ENCODE measurements around the gene KRT77.

Gene KRT77

GRCh38 chr12:52692254-52692653 lies 11.1 kb downstream of the KRT77 start:
- Histone ChIP-seq H3K9ac (ENCODE audit: insufficient read length) (no peak overlapping the region), H3K4me3 (no peak overlapping the region), H3K27ac (no peak overlapping the region), H3K36me3 (ENCODE audit: insufficient read depth, low read length) (no peaks in the 10 kb centered on the region), H3K9me3 (ENCODE audit: low read depth, low read length) (no peaks in the 10 kb centered on the region)
- TF ChIP-seq FOXP2 (optimal IDR thresholded peaks at IDR 0.05; ENCODE audit: control extremely low read depth, extremely low read length, insufficient read depth), result no peak
- TF ChIP-seq EZH2 (IDR thresholded peaks at IDR 0.05), result no peak
- no peak for TF ChIP-seq POLR2AphosphoS5 (IDR thresholded peaks at IDR 0.05; ENCODE audit: borderline replicate concordance, low read depth, low read length)
- no peak for DNase-seq (ENCODE audit: low read depth, low spot score)

GRCh38 chr12:52691841-52692150 lies 11.5 kb downstream of the KRT77 start:
- TF ChIP-seq FOXP2 (optimal IDR thresholded peaks at IDR 0.05; ENCODE audit: control extremely low read depth, extremely low read length, insufficient read depth) (no peak), EZH2 (IDR thresholded peaks at IDR 0.05) (no peak), POLR2AphosphoS5 (IDR thresholded peaks at IDR 0.05; ENCODE audit: borderline replicate concordance, low read depth, low read length) (no peak)

GRCh38 chr12:52691076-52691840 lies 12.1 kb downstream of the KRT77 start:
- Histone ChIP-seq H3K36me3 (ENCODE audit: insufficient read depth, low read length) (no peaks in the 10 kb centered on the region), H3K27ac (no peak overlapping the region), H3K4me3 (no peak overlapping the region), H3K9me3 (ENCODE audit: low read depth, low read length) (no peaks in the 10 kb centered on the region), H3K9ac (ENCODE audit: insufficient read length) (no peak overlapping the region)
- no peak for DNase-seq (ENCODE audit: low read depth, low spot score)
- TF ChIP-seq FOXP2 (optimal IDR thresholded peaks at IDR 0.05; ENCODE audit: control extremely low read depth, extremely low read length, insufficient read depth) (no peak), EZH2 (IDR thresholded peaks at IDR 0.05) (peak; percentile 49)

More at GRCh38 chr12:52691841-52692150, 11.5 kb downstream of the KRT77 start:
- no peak overlapping the region for H3K9ac ChIP-seq (ENCODE audit: insufficient read length)
- DNase-seq (ENCODE audit: low read depth, low spot score), result no peak
- no peak overlapping the region for H3K4me3 ChIP-seq
- no peaks in the 10 kb centered on the region for H3K9me3 ChIP-seq (ENCODE audit: low read depth, low read length)
- no peak overlapping the region for H3K27ac ChIP-seq
- H3K36me3 ChIP-seq (ENCODE audit: insufficient read depth, low read length), result no peaks in the 10 kb centered on the region

- Histone ChIP-seq H3K4me3 (no peak overlapping the region), H3K9me3 (ENCODE audit: low read depth, low read length) (no peaks in the 10 kb centered on the region), H3K9ac (ENCODE audit: insufficient read length) (no peak overlapping the region), H3K27ac (no peak overlapping the region), H3K36me3 (ENCODE audit: insufficient read depth, low read length) (no peaks in the 10 kb centered on the region)
- DNase-seq (ENCODE audit: low read depth, low spot score), result no peak
- TF ChIP-seq POLR2AphosphoS5 (IDR thresholded peaks at IDR 0.05; ENCODE audit: borderline replicate concordance, low read depth, low read length) (no peak), FOXP2 (optimal IDR thresholded peaks at IDR 0.05; ENCODE audit: control extremely low read depth, extremely low read length, insufficient read depth) (no peak), EZH2 (IDR thresholded peaks at IDR 0.05) (no peak)
These were observed 12.8 kb downstream of the KRT77 start for GRCh38 chr12:52690351-52691075.

- Histone ChIP-seq H3K27ac (no peak overlapping the region), H3K4me3 (no peak overlapping the region), H3K9ac (ENCODE audit: insufficient read length) (no peak overlapping the region), H3K36me3 (ENCODE audit: insufficient read depth, low read length) (no peaks in the 10 kb centered on the region), H3K9me3 (ENCODE audit: low read depth, low read length) (no peaks in the 10 kb centered on the region)
- TF ChIP-seq POLR2AphosphoS5 (IDR thresholded peaks at IDR 0.05; ENCODE audit: borderline replicate concordance, low read depth, low read length) (no peak), EZH2 (IDR thresholded peaks at IDR 0.05) (no peak), FOXP2 (optimal IDR thresholded peaks at IDR 0.05; ENCODE audit: control extremely low read depth, extremely low read length, insufficient read depth) (no peak)
- no peak for DNase-seq (ENCODE audit: low read depth, low spot score)
These were observed 13.4 kb downstream of the KRT77 start for GRCh38 chr12:52689936-52690335.

- DNase-seq (ENCODE audit: low read depth, low spot score), result no peak
- TF ChIP-seq POLR2AphosphoS5 (IDR thresholded peaks at IDR 0.05; ENCODE audit: borderline replicate concordance, low read depth, low read length) (no peak), EZH2 (IDR thresholded peaks at IDR 0.05) (no peak), FOXP2 (optimal IDR thresholded peaks at IDR 0.05; ENCODE audit: control extremely low read depth, extremely low read length, insufficient read depth) (no peak)
- Histone ChIP-seq H3K9ac (ENCODE audit: insufficient read length) (no peak overlapping the region), H3K4me3 (no peak overlapping the region), H3K9me3 (ENCODE audit: low read depth, low read length) (no peaks in the 10 kb centered on the region), H3K36me3 (ENCODE audit: insufficient read depth, low read length) (no peaks in the 10 kb centered on the region), H3K27ac (no peak overlapping the region)
These were observed 14.1 kb downstream of the KRT77 start for GRCh38 chr12:52689239-52689638.

- H3K9ac ChIP-seq (ENCODE audit: insufficient read length), result no peak overlapping the region
- H3K4me3 ChIP-seq, result no peak overlapping the region
- TF ChIP-seq FOXP2 (optimal IDR thresholded peaks at IDR 0.05; ENCODE audit: control extremely low read depth, extremely low read length, insufficient read depth) (no peak), POLR2AphosphoS5 (IDR thresholded peaks at IDR 0.05; ENCODE audit: borderline replicate concordance, low read depth, low read length) (no peak), EZH2 (IDR thresholded peaks at IDR 0.05) (no peak)
- DNase-seq (ENCODE audit: low read depth, low spot score), result no peak
- no peak overlapping the region for H3K27ac ChIP-seq
- H3K9me3 ChIP-seq (ENCODE audit: low read depth, low read length), result no peaks in the 10 kb centered on the region
- H3K36me3 ChIP-seq (ENCODE audit: insufficient read depth, low read length), result no peaks in the 10 kb centered on the region
These were observed 14.8 kb downstream of the KRT77 start for GRCh38 chr12:52688481-52688880.

- no peak overlapping the region for H3K9ac ChIP-seq (ENCODE audit: insufficient read length)
- no peak overlapping the region for H3K4me3 ChIP-seq
- no peak for TF ChIP-seq FOXP2 (optimal IDR thresholded peaks at IDR 0.05; ENCODE audit: control extremely low read depth, extremely low read length, insufficient read depth)
- TF ChIP-seq EZH2 (IDR thresholded peaks at IDR 0.05), result no peak
- H3K9me3 ChIP-seq (ENCODE audit: low read depth, low read length), result no peaks in the 10 kb centered on the region
- H3K36me3 ChIP-seq (ENCODE audit: insufficient read depth, low read length), result no peaks in the 10 kb centered on the region
- no peak overlapping the region for H3K27ac ChIP-seq
- DNase-seq (ENCODE audit: low read depth, low spot score), result no peak
These were observed 15.6 kb downstream of the KRT77 start for GRCh38 chr12:52687497-52688385.

Measured in SK-N-MC (cell line).